ENCODE measurements around the gene SLC29A2.

Gene SLC29A2

GRCh38 chr11:66329165-66329673 is 42.3 kb downstream of the SLC29A2 start:
- ATAC-seq (ENCODE audit: low read depth) = no peak
- H3K27me3 ChIP-seq (ENCODE audit: insufficient read depth, poor library complexity, severe bottlenecking) = no peaks in the 10 kb centered on the region
- no peak for TF ChIP-seq CTCF (IDR thresholded peaks at IDR 0.05; ENCODE audit: poor library complexity, severe bottlenecking)
- DNase-seq (ENCODE audit: low spot score) = no peak
- peak overlapping the region; percentile 92 for H3K27ac ChIP-seq (ENCODE audit: poor library complexity, severe bottlenecking)
- no peak overlapping the region for H3K4me3 ChIP-seq (ENCODE audit: severe bottlenecking)
- H3K4me1 ChIP-seq (ENCODE audit: insufficient read depth, poor library complexity, severe bottlenecking) = peaks cover 29% of the 10 kb centered on the region
- H3K9me3 ChIP-seq (ENCODE audit: severe bottlenecking) = no peaks in the 10 kb centered on the region
- H3K36me3 ChIP-seq (ENCODE audit: low read depth) = peaks cover 24% of the 10 kb centered on the region

GRCh38 chr11:66328302-66329144 is 43.0 kb downstream of the SLC29A2 start:
- H3K27ac ChIP-seq (ENCODE audit: poor library complexity, severe bottlenecking) = peak overlapping the region; percentile 92
- no peaks in the 10 kb centered on the region for H3K27me3 ChIP-seq (ENCODE audit: insufficient read depth, poor library complexity, severe bottlenecking)
- H3K36me3 ChIP-seq (ENCODE audit: low read depth) = peaks cover 20% of the 10 kb centered on the region
- no peaks in the 10 kb centered on the region for H3K9me3 ChIP-seq (ENCODE audit: severe bottlenecking)
- DNase-seq (ENCODE audit: low spot score) = no peak
- H3K4me1 ChIP-seq (ENCODE audit: insufficient read depth, poor library complexity, severe bottlenecking) = peaks cover 29% of the 10 kb centered on the region
- H3K4me3 ChIP-seq (ENCODE audit: severe bottlenecking) = no peak overlapping the region
- ATAC-seq (ENCODE audit: low read depth) = peak; percentile 57
- TF ChIP-seq CTCF (IDR thresholded peaks at IDR 0.05; ENCODE audit: poor library complexity, severe bottlenecking) = peak; percentile 92

GRCh38 chr11:66328031-66328301 is 43.6 kb downstream of the SLC29A2 start:
- Histone ChIP-seq H3K27ac (ENCODE audit: poor library complexity, severe bottlenecking) (peak overlapping the region; percentile 92), H3K4me3 (ENCODE audit: severe bottlenecking) (no peak overlapping the region), H3K36me3 (ENCODE audit: low read depth) (peaks cover 14% of the 10 kb centered on the region), H3K4me1 (ENCODE audit: insufficient read depth, poor library complexity, severe bottlenecking) (peaks cover 29% of the 10 kb centered on the region), H3K9me3 (ENCODE audit: severe bottlenecking) (no peaks in the 10 kb centered on the region), H3K27me3 (ENCODE audit: insufficient read depth, poor library complexity, severe bottlenecking) (no peaks in the 10 kb centered on the region)
- DNase-seq (ENCODE audit: low spot score) (no peak), ATAC-seq (ENCODE audit: low read depth) (peak; percentile 24)
- TF ChIP-seq CTCF (IDR thresholded peaks at IDR 0.05; ENCODE audit: poor library complexity, severe bottlenecking) = no peak

- TF ChIP-seq CTCF (IDR thresholded peaks at IDR 0.05; ENCODE audit: poor library complexity, severe bottlenecking) = no peak
- no peak for DNase-seq (ENCODE audit: low spot score)
- H3K27me3 ChIP-seq (ENCODE audit: insufficient read depth, poor library complexity, severe bottlenecking) = no peaks in the 10 kb centered on the region
- peak; percentile 73 for ATAC-seq (ENCODE audit: low read depth)
- peaks cover 29% of the 10 kb centered on the region for H3K4me1 ChIP-seq (ENCODE audit: insufficient read depth, poor library complexity, severe bottlenecking)
- no peak overlapping the region for H3K4me3 ChIP-seq (ENCODE audit: severe bottlenecking)
- peaks cover 9% of the 10 kb centered on the region for H3K36me3 ChIP-seq (ENCODE audit: low read depth)
- no peaks in the 10 kb centered on the region for H3K9me3 ChIP-seq (ENCODE audit: severe bottlenecking)
- H3K27ac ChIP-seq (ENCODE audit: poor library complexity, severe bottlenecking) = peak overlapping the region; percentile 92
Observed at GRCh38 chr11:66327171-66328030, 44.2 kb downstream of the SLC29A2 start.

Measured in RWPE2 (cell line).